SK-N-SH (cell line): ENCODE measurements around the gene SENP8.

Source experiments
- RFX5 ChIP-seq: IDR thresholded peaks from 2 replicates; pipeline ENCODE4 v1.6.1; 2012; ENCODE audit warnings: mild to moderate bottlenecking, improper control_type of control experiment, low read length
- TF ChIP-seq, protein P1 (sequence below): fragments of 200-600 bp; sonication (generic); IDR thresholded peaks from 2 replicates; pipeline ENCODE4 v1.6.1; 2017; ENCODE audit warnings: antibody characterized with exemption, mild to moderate bottlenecking, moderate library complexity

DNA sequence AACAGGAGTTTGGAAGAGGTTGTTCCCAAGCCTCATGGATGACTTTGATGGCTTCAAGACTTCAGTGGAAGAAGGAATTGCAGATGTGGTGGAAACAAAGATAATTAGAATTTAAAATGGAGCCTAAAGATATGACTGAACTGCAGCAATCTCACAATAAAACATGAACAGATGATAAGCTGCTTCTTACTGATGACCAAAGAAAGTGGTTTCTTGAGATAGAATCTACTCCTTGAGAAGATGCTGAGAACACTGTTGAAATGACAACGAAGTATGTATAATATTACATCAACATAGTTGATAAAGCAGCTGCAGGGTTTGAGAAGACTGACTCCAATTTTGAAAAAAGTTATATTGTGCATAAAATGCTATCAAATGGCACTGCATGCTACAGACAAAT, 21.4 kb upstream of the SENP8 start:
- TF ChIP-seq, protein P1, sequence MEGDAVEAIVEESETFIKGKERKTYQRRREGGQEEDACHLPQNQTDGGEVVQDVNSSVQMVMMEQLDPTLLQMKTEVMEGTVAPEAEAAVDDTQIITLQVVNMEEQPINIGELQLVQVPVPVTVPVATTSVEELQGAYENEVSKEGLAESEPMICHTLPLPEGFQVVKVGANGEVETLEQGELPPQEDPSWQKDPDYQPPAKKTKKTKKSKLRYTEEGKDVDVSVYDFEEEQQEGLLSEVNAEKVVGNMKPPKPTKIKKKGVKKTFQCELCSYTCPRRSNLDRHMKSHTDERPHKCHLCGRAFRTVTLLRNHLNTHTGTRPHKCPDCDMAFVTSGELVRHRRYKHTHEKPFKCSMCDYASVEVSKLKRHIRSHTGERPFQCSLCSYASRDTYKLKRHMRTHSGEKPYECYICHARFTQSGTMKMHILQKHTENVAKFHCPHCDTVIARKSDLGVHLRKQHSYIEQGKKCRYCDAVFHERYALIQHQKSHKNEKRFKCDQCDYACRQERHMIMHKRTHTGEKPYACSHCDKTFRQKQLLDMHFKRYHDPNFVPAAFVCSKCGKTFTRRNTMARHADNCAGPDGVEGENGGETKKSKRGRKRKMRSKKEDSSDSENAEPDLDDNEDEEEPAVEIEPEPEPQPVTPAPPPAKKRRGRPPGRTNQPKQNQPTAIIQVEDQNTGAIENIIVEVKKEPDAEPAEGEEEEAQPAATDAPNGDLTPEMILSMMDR, result no peak
- no peak for TF ChIP-seq RFX5
